Measurements from ENCODE around the gene GAS7. TPM values are rescaled to one million over a fixed set of nuclear protein-coding genes. Genes with fewer than 3 reads are reported as not detected.

GAS7 gene
- total RNA-seq, 1 donor from 2014 or later = 2.0 TPM

DNA sequence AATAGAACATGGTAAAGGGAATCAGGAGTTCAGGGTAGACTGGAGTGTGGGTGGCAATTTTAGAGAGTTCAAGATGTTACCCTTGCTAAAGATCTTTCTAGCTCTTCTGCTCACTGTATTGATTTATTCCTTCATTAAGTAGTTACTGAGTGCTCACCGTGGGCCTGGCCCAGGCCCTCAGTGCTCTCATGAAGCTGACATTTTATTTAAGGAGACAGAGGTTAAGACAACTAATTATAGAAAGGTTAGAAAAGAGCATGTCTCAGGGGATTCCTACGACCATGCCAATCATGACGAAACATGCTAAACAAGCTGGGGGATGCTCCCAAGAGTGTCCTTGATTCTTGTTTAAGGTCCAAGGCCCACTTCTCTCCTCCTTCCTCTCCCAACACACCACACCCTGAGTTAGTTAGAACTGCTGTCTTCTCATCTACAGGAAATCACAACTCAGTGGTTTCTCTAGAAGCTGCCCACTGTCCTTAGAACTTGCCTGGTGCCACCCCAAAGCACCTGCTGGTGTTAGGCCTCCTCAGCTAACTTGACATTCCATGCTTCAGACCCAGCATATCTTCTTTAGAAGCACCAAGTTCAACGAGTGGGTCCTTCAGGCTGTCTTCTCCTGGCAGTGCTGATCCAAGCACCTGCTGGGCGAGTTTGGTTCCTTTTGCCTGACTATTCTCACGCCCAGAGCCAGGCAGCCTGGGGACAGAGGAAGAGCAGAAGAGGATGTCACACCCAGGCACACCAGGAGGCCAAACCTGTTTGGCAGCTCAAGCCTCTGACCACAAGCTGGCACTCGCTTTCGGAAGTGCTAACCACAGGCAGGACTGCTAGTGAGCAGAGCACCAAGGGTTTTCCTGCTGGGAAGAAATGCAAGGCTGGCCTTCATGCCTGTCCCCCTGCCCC, 79.0 kb downstream of the GAS7 start:
- Mint-ChIP-seq H3K36me3 (ENCODE audit: unreplicated experiment) (peaks cover 9% of the 10 kb centered on the region), H3K4me3 (ENCODE audit: unreplicated experiment) (peak overlapping the region; percentile 8), H3K27me3 (ENCODE audit: unreplicated experiment) (peaks cover 18% of the 10 kb centered on the region), H3K9me3 (ENCODE audit: unreplicated experiment) (peaks cover 26% of the 10 kb centered on the region), H3K27ac (ENCODE audit: unreplicated experiment) (peak overlapping the region; percentile 71), H3K4me1 (ENCODE audit: low read depth, unreplicated experiment) (peaks cover 26% of the 10 kb centered on the region)
- DNase-seq = no peak
- TF ChIP-seq, protein P1, sequence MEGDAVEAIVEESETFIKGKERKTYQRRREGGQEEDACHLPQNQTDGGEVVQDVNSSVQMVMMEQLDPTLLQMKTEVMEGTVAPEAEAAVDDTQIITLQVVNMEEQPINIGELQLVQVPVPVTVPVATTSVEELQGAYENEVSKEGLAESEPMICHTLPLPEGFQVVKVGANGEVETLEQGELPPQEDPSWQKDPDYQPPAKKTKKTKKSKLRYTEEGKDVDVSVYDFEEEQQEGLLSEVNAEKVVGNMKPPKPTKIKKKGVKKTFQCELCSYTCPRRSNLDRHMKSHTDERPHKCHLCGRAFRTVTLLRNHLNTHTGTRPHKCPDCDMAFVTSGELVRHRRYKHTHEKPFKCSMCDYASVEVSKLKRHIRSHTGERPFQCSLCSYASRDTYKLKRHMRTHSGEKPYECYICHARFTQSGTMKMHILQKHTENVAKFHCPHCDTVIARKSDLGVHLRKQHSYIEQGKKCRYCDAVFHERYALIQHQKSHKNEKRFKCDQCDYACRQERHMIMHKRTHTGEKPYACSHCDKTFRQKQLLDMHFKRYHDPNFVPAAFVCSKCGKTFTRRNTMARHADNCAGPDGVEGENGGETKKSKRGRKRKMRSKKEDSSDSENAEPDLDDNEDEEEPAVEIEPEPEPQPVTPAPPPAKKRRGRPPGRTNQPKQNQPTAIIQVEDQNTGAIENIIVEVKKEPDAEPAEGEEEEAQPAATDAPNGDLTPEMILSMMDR (IDR thresholded peaks at IDR 0.05; ENCODE audit: partially characterized antibody, unreplicated experiment) = no peak

DNA sequence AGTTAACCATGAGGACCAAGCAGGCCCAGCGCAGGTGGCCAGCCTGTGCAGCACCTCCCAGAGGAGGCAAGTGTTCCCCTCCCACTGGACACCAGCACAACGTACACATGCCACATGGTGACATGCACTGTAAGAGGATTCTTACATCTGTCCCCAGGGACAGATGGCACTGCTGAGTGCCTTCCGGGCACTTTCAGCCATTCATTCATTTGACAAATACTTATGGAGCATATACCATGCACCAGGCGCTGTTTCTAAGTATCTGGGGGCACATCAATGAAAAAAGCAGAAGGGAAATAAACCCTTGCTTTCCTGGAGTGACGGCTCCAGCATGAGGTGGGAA, 79.6 kb downstream of the GAS7 start:
- peaks cover 27% of the 10 kb centered on the region for H3K4me1 Mint-ChIP-seq (ENCODE audit: low read depth, unreplicated experiment)
- H3K27ac Mint-ChIP-seq (ENCODE audit: unreplicated experiment) = peak overlapping the region; percentile 71
- TF ChIP-seq, protein P1 (IDR thresholded peaks at IDR 0.05; ENCODE audit: partially characterized antibody, unreplicated experiment) = no peak
- peaks cover 26% of the 10 kb centered on the region for H3K9me3 Mint-ChIP-seq (ENCODE audit: unreplicated experiment)
- peak overlapping the region; percentile 8 for H3K4me3 Mint-ChIP-seq (ENCODE audit: unreplicated experiment)
- peaks cover 9% of the 10 kb centered on the region for H3K36me3 Mint-ChIP-seq (ENCODE audit: unreplicated experiment)
- peaks cover 18% of the 10 kb centered on the region for H3K27me3 Mint-ChIP-seq (ENCODE audit: unreplicated experiment)
- peak; percentile 36 for DNase-seq

DNA sequence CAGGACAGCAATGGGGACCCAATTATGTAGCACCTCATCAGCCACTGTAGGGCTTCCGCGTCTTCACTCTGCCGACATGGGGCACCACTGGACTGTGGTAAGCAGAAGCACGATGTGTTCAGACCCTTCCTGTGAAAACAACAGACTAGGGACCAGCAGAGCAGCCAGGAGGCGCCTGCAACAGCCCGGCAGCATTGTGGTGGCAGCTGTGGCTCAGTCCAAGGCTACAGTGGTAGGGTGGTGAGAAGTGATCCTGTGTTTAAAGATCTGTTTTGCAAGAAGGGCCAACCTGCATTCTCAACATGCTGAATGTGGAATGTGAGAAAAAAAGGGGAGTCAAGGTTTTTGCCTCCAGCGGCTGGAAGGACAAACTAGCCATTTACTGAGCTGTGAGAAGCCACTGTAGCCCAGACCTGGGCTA, 80.8 kb downstream of the GAS7 start:
- Mint-ChIP-seq H3K27me3 (ENCODE audit: unreplicated experiment) (peaks cover 19% of the 10 kb centered on the region), H3K27ac (ENCODE audit: unreplicated experiment) (no peak overlapping the region), H3K4me3 (ENCODE audit: unreplicated experiment) (peak overlapping the region; percentile 3), H3K36me3 (ENCODE audit: unreplicated experiment) (peaks cover 9% of the 10 kb centered on the region), H3K4me1 (ENCODE audit: low read depth, unreplicated experiment) (peaks cover 27% of the 10 kb centered on the region), H3K9me3 (ENCODE audit: unreplicated experiment) (peaks cover 24% of the 10 kb centered on the region)
- DNase-seq = no peak
- TF ChIP-seq, protein P1 (IDR thresholded peaks at IDR 0.05; ENCODE audit: partially characterized antibody, unreplicated experiment) = no peak

DNA sequence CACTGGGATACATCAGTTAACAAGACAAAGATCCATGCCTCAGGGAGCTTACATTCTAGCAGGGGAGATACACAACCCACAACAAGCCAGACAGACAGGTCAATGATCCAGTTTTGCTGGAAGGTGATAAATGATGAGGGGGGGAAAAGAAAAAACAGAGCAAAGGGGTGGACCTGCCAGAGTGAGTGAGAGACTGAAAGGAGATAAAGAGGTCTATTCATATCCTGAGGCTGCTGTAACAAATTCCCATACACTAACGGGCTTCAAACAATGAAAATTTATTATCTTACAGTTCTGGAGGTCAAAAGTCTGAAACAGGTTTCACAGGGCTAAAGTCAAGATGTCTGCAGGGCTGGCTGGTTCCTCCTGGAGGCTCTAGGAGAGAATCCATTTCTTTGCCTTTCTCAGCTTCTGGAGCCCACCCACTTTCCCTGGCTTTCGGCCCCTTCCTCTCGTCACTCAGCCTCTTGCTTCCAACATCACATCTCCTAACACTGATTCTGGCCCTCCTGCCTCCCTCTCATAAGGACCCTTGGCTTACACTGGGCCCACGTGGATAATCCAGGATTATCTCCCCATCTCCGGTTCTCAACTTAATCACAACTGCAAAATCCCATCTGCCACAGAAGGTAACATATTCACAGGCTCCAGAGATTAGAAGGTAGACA, 81.5 kb downstream of the GAS7 start:
- no peak overlapping the region for H3K27ac Mint-ChIP-seq (ENCODE audit: unreplicated experiment)
- H3K4me3 Mint-ChIP-seq (ENCODE audit: unreplicated experiment) = peak overlapping the region; percentile 2
- TF ChIP-seq, protein P1 (IDR thresholded peaks at IDR 0.05; ENCODE audit: partially characterized antibody, unreplicated experiment) = no peak
- peaks cover 24% of the 10 kb centered on the region for H3K9me3 Mint-ChIP-seq (ENCODE audit: unreplicated experiment)
- peaks cover 9% of the 10 kb centered on the region for H3K36me3 Mint-ChIP-seq (ENCODE audit: unreplicated experiment)
- DNase-seq = no peak
- H3K4me1 Mint-ChIP-seq (ENCODE audit: low read depth, unreplicated experiment) = peaks cover 23% of the 10 kb centered on the region
- H3K27me3 Mint-ChIP-seq (ENCODE audit: unreplicated experiment) = peaks cover 17% of the 10 kb centered on the region

DNA sequence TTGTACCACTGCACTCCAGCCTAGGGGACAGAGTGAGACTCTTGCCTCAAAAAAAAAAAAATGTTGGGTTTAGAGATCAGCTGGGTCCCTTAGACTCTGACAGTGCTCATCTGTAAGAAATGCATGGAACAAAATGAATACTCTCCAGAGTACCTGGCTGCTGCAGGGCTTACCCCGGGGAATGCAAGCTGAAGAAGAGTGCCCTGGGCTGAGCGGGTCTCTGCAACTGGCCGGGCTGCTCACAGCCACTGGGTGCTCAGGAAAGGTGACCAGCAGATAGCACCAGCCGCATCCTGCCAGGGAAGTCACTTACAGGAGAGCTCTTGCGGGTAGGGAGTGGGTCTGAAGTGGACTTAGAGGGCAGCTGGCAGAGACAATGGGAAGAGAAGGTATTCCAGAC, 82.1 kb downstream of the GAS7 start:
- DNase-seq = no peak
- TF ChIP-seq, protein P1 (IDR thresholded peaks at IDR 0.05; ENCODE audit: partially characterized antibody, unreplicated experiment) = no peak
- peaks cover 22% of the 10 kb centered on the region for H3K4me1 Mint-ChIP-seq (ENCODE audit: low read depth, unreplicated experiment)
- H3K27ac Mint-ChIP-seq (ENCODE audit: unreplicated experiment) = no peak overlapping the region
- H3K9me3 Mint-ChIP-seq (ENCODE audit: unreplicated experiment) = peaks cover 23% of the 10 kb centered on the region
- H3K36me3 Mint-ChIP-seq (ENCODE audit: unreplicated experiment) = peaks cover 9% of the 10 kb centered on the region
- no peak overlapping the region for H3K4me3 Mint-ChIP-seq (ENCODE audit: unreplicated experiment)
- H3K27me3 Mint-ChIP-seq (ENCODE audit: unreplicated experiment) = peaks cover 17% of the 10 kb centered on the region

Measured in glutamatergic neuron (in vitro differentiated cells).